Measurements from ENCODE around the gene TRIM24.

DNA sequence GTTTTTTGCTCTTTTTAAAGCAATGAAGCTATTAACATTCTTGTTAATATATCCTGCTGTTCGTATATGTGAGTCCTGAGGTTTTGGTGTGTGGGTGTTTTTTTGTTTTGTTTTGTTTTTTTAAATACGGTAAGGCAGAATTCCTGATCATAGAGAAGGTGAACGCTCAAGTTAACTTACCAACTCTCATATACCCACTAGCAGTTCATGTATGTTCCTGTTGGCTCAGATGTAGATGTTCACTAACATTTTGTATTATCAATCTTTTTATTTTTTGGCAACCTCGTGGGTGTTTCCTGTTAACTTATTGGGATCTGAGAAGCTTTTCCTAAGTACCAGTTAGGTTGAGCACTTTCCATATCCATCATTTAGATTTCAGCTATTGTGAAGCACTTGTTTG, 20.5 kb downstream of the TRIM24 start:
- TF ChIP-seq, protein P1, sequence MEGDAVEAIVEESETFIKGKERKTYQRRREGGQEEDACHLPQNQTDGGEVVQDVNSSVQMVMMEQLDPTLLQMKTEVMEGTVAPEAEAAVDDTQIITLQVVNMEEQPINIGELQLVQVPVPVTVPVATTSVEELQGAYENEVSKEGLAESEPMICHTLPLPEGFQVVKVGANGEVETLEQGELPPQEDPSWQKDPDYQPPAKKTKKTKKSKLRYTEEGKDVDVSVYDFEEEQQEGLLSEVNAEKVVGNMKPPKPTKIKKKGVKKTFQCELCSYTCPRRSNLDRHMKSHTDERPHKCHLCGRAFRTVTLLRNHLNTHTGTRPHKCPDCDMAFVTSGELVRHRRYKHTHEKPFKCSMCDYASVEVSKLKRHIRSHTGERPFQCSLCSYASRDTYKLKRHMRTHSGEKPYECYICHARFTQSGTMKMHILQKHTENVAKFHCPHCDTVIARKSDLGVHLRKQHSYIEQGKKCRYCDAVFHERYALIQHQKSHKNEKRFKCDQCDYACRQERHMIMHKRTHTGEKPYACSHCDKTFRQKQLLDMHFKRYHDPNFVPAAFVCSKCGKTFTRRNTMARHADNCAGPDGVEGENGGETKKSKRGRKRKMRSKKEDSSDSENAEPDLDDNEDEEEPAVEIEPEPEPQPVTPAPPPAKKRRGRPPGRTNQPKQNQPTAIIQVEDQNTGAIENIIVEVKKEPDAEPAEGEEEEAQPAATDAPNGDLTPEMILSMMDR (IDR thresholded peaks at IDR 0.05), result no peak
- TF ChIP-seq EZH2phosphoT487 (IDR thresholded peaks at IDR 0.05) (no peak), EZH2 (IDR thresholded peaks at IDR 0.05) (no peak)

Measured in neural progenitor cell (in vitro differentiated cells).